OCI-LY7 (cell line): Measurements from ENCODE around the gene KAZN.

Source experiments
- CTCF ChIP-seq: fragments of 200-600 bp; sonication (generic); conservative IDR thresholded peaks from 2 replicates; pipeline ENCODE4 v1.5.1; 2014; ENCODE audit warnings: mild to moderate bottlenecking, antibody characterized with exemption, low read length, moderate library complexity, mixed read lengths
- EZH2phosphoT487 ChIP-seq: fragments of 200-600 bp; sonication (generic); IDR thresholded peaks from 2 replicates; pipeline ENCODE4 v1.6.1; 2018; ENCODE audit warnings: low read depth, borderline replicate concordance, mild to moderate bottlenecking, mixed run types, antibody characterized with exemption, low read length, moderate library complexity, mixed read lengths

GRCh38 chr1:14567903-14568302 is 30.6 kb upstream of the KAZN start:
- TF ChIP-seq CTCF (no peak), EZH2phosphoT487 (no peak)
